Ecto neural progenitor cell (in vitro differentiated cells): ENCODE measurements around the gene TRMU.

ENCODE experiments used
- DNase-seq: peaks from one replicate; pipeline ENCODE4 v3.0.0-alpha.2; 2018; ENCODE audit warnings: low spot score

Gene TRMU

DNA sequence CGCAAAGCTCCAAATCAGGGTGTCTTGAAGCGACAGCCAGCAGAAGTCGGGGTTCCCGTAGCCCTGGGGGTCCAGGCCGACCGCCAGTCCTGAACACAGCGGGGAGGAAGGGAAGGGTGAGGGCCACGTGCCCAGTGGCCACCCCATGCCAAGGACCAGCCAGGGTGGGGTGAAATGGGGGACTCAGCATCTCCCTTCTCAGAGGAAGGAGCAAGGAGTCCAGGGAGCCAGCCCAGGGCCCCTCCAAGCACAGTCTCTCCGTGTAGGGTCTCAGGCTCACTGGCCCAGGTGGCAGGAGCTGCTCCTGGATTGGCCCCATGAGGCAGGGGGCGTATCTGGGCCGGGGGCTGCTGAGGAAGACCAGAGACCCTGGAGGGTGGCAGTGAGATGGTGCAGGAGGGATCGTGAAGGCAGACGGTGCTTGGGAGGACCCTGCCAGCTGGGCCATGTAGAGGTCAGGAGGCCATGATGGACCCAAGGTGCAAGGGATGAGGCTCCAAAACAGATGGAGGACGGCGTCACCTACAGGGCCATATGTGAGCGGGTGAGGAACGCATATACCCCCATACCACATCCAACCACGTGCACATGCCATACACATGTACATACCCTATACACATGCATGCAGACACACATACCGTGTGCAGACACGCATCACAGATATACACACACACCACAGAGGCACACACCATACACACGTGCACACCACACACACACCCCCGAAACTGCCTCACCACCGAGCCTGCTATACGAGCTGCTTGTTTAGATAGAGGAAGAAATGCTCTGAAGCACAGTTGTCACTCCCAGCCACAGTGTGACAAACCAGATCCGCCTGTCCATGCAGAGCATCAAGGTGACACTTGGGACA, 34.4 kb downstream of the TRMU start:
- DNase-seq = no peak

DNA sequence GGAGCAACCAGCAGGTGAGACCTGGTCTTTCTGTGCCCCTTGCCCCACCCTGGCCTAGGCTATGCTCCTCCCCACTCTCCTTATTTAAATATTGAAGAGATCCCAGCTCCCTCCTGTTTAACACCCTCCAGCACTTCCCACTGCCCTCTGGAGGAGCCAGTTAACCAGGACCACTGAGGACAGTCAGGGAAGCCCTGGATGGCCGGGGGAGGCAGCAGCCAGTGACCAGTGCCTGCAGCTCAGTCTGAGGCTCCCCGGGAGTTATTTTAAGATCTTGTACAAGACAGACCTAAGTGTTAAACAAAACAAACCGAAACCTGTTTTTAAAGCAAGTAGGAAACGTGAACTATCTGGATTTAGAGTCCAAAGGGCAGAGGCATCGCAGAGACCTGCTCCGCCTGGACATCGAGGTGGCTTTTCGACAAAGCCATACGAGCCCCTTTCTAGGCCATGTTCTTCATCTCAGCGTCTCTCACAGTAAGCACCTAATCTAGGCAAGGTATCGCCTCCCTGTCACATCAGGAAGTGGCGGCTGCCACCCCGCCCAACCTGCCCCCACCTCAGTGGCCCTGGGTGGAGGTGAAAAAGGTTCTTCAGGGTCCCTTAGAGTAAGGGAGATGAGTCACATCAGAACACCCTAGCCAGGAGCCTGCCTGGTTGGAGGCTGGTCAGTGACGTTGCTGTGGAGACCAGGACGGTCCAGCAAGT, 35.2 kb downstream of the TRMU start:
- no peak for DNase-seq

DNA sequence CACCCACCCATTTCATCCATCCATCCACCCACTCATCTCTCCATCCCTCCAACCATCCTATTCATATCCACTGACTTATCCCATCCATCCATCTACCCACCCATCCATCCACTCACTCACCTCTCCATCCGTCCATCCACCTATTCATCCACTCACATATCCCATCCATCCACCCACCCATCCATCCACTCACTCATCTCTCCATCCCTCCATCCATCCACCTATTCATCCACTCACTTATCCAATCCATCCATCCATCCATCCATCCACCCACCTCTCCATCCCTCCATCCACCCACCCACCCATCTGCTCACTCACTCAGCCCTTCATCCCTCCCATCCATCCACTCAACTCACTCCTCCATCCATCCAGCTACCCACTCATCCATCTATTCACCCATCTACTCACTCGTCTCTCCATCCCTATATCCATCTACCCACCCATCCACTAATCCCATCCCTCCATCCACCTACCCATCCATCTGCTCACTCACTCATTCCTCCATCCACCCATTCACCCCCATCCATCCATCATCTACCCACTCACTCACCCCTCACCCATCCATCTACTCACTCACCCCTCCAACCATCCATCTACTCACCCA, 36.2 kb downstream of the TRMU start:
- DNase-seq = no peak

DNA sequence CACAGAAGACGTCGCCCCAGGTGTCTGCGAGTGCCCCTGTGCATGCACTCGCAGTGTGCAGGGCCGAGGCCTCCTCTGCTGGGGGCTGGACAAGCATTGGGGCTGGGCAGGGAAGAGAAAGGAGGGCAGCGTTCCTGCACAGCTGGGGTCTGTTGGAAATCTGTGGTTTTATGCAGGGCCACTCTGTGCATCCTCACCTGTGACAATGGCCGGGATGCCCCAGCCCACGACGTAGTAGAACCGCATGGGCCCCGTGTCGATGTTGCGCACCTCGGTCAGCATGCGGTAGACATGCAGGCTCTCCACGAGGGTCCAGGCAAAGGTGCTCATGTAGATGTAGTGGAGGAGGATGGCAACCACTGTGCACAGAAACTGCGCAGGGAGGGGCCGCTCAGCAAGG, 37.2 kb downstream of the TRMU start:
- DNase-seq = no peak

DNA sequence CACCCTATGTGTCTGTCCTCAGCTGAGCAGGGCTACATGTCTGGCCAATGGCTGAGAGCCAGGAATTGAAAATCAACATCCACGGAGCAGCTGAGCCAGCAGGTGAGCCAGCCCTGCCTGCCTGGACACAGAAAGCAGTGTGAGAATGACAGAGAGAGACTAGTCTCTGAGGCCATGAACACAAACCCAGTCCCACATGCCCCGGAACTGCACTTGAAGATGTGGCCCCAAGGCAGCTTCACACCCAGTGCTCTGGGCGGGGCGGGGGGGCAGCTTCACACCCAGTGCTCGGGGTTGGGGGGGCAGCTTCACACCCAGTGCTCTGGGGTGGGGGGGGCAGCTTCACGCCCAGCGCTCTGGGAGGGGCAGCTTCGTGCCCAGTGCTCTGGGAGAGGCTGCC, 37.6 kb downstream of the TRMU start:
- DNase-seq = no peak

DNA sequence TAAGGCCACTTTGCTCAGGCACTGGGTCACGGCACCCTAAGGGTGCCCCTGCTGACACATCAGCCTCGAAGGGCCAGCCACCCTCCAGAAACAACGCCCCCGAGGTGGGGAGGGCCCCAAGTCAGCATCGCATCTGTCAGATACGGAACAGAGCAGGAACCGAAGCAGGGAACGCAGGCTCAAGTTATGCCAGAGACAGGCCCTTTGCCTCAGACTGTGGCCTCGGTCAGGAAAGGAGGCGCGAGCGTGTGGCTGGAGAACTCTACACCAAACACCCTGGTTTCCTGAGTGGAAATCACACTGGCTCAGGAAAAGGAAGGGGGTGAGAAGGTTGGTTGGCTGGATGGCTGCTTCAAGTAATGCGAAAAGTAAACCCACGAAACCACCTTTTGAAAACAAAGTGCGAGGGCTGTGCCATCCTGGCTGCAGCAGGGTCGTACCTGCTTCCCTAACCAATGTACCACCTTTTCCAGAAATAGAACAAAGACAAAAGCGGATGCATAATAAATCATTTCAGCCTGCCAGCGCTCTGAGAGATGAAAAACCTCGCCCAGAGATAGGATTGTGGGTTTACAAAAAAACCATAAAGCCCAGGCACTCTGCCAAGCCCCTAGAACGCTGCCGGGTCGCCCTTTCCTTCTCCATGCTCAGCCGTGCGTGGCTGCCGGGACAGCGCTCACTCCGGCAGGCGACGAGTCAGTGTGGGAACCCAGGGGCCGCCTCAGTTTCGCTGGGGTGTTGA, 38.6 kb downstream of the TRMU start:
- DNase-seq = no peak

DNA sequence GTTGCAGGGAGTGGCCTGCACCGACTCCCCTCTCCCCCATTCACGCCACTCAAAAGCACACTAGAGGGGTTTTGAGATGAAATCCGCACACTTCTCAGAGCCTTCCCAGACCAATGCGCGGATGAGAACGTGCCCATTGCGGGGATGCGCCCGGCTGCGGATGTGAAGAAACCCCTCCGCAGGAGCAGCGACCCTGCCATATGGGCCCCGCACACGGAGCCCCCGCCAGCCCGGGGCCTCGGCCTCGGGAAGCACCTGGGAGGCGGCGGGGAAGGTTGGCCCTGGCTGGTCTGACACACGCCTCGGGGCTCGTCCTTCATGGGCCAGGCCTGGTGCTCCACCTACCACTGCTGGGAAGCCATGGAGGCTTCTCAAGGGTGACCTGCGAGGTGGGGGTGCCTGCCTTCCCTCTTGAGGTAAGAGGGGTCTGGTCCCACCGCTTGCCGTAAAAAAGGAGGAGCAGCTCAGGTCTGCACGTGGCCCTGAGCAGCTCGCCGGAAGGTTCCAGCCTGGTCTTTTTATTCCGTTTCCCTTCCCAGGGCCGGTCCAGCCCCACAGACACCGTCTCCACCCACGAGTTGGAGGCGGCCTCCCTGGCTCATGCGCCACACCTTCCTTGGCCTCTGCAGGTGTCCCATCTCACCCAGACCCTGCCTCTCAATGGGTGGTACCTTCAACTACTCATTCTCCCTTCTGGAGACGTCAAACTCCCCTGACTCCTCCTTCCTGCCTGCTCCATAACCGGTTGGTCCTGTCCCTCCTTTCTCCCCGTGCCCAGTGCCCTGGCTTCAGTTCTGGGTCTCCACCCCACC, 39.4 kb downstream of the TRMU start:
- no peak for DNase-seq

DNA sequence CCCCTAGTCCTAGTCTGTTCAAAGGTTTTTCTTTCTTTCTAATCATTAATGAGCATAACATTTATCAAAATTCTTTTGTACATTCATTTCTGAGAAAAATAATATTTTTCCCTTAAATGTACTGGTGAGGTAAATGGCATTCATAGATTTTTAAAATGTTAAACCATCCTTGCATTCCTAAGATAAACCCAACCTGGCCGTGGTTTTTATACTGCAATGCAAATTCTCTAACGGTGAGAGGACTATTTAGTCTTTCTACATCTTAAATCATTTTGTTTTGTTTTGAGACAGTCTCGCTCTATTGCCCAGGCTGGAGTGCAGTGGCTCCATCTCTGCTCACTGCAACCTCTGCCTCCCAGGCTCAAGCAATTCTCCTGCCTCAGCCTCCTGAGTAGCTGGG, 40.6 kb downstream of the TRMU start:
- no peak for DNase-seq

DNA sequence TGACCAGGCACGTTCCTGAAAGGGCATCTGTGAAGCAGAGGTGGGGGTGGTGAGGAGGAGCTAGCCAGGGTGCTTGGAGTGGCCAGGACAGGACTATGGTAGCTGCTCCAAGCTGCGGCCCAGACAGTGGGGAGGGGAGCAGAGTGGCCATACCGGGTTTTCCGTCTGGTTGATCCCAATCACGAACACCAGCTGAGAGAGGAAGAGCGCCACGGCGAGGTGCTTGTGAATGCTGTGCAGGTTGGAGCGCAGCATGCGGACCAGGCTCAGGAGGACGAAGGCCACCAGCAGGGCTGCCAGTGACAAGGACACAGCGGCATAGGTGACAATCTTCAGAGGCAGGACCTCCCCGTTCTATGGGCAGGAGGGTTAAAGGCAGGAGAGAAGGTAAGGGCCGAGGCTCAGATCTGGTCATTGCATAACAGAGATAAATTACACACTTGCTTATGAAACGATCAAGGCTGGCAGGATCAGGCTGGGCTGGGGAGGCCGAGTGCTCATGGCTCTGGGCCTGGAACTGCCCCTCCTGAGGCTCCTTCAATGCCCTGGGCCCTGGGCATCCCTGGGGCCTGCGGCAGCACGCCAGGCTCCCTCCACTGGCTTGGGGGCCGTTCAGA, 41.5 kb downstream of the TRMU start:
- no peak for DNase-seq

DNA sequence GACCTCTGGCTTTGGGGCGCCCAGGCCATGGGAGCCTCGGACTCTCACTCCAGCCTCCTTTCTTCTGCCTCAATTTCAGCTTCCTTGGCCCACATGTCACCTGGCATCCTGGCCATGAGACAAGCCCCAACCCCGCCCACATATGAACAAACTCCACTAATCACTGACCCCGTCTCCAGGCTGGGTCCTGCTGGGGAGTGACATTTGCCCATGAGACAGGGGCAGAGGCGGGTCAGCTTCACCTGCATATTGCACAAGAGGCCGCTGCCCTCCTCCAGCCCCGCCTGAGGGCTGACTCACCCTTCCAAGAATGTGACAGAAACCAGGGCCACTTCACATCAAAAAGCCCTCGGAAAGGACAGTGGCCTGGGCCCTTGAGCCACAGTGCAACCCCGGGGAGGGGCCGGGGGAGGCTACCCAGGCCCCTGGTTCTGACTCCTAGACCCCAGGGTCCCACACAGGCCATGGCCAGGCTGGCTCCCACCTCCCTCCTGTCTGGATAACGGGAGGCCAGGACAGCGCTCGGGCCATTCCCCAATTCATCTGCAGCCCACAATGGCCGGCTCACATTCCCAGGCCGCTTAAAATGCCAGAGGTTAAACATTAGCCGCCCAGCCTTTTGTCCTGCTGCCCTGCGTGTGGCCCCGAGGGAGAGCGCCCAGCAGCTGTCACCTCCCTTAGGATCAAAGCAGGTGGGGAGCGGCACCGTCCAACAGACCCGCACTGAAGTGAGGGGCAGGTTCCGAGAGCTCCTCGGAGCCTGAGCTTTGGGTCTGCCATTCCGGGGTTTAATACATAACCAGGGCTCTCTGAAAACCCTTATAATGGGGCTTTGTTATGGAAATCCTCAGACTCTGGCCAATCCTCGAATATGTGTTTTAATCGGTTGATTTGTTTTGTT, 42.3 kb downstream of the TRMU start:
- DNase-seq = peak; percentile 91

DNA sequence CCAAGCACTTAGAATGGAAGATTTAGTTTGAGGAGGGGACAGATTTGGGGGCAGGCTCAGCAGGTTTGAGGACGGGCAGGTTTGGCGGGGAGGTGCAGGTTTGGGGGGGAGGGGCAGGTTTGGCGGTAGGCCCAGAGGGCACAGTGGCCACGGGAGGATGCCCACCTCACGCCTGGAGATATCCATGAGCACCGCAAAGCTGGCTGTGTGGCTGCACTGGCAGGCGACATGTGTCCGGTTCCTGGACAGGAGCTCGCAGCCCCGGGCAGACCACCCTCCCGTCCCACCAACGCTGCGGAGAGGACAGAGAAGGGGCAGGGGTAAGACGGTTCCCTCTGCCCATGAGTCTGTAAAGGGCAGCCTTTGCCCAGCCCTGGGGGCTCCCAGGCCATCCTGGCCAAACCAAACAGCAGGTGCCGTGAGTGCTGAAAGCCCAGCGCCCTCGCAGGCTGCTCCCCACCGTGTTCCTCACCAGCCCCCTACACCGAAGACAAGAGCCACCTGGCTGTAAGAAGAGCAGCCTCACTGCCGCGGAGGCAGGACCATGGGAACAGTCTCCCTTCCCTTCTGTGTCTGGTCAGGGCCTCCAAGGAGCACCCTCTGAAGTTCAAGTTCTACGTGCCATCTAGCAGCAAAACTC, 43.0 kb downstream of the TRMU start:
- no peak for DNase-seq

DNA sequence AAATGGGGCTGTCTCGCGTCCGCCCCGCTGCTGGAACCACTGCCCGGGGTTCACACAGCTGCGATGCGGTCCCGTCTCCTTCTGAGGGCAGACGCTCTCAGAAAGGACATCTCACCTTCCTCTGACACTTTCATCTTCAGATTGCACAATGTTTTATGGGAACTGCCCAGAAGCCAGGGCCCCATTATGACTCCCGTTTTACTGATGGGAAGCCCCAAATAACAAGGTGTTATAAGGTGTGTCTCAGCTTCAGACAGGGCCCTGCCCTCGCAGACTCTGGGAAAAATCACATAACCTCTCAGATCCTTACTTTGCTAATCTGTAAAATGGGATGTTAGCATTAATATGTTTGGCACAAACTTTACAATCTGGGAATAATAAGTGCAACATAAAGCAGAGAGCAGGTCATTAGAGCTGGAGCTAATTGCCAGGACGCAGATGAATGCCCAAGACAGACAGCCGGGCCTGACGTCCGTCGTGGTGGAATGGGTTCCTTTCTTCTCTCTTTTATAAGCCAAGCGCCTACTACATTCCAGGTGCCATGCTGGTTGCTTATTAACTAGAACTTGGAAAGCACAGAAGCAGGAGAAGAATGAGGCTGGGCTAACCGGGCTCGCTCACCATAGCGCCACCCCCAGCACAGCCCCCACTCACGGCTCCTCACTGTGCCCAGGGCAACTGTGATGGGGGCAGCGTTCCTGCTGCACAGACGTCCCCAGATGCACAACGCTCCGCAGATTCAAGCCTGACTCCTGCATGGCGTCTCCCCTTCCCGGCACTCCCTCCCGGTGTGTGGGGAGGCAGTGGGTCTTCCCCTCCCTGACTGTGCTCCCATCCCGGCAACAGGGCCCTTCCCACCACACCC, 43.8 kb downstream of the TRMU start:
- DNase-seq = no peak

DNA sequence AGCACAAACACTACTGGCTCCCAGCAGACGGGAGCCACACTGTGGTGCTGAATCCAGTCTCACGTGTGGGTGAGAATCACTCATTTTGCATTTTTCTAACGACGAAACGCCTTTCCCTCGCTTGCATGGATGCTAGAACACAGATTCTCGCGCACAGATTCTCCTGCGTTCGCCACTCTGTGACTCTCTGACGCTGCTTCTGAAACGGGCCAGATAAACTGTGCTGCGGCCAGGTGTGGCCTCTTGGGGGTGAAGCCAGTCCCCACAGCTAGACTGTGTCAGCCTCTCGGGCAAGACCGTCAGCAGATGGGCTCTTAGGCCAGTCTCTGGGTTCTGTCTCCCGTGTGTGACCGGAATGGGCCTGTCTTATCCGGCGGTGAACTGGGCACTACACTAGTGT, 44.6 kb downstream of the TRMU start:
- DNase-seq = no peak

DNA sequence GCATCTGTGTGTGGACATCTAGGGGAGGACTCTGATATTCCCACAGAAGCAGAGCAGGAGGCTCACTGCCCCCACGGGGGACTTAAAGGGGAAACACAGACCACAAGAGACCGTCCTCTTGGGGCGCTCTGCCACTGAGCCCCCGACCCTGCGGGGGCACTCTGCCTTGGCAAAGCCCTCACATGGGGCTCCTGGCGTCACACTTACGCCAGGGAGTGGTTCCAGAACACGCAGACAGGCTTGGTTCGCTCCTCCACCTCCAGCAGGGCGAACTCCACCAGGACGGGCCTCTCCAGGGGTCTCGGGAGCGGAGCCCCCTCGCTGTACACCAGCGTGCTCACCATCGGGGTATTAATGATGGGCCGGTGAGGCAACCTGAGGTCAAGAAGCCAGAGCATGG, 45.1 kb downstream of the TRMU start:
- no peak for DNase-seq

DNA sequence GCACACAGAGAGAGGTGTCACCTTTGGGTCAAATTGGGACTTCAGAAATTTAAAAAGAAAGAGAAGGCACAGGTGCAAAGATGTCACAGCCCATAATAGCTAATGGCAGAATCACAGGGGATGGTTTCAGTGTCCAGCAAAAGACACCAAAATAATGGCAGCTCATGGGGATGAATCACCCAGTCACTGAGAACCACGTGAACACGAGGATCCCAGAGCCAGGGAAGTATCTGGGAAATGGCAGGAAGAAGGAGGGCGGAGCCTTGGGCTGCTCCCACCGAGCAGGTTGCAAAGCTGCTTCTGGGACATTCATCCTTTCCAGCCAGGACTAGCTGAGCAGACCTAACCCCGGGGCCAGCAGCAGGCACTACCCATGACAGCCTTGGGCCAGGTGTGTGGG, 45.6 kb downstream of the TRMU start:
- no peak for DNase-seq

DNA sequence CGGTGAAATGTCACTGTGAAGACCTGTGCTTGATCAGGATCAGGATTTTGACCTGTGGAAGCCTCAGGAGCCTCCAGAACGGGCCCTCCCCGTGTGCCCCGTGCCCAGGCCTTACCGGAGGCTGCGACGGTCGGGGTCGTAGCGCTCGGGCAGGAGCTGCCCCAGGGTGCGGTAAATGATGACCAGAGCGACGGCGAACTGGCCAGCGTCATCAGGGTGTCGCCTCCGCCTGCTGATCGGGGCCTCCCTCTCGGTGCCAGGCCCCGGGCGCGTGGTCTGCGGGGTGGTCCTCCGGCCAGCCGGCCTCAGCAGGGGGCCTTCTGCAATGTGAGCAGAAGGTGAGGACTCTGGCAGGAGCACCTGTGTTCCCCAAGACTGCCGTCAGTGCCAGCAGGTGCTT, 46.2 kb downstream of the TRMU start:
- DNase-seq = no peak

DNA sequence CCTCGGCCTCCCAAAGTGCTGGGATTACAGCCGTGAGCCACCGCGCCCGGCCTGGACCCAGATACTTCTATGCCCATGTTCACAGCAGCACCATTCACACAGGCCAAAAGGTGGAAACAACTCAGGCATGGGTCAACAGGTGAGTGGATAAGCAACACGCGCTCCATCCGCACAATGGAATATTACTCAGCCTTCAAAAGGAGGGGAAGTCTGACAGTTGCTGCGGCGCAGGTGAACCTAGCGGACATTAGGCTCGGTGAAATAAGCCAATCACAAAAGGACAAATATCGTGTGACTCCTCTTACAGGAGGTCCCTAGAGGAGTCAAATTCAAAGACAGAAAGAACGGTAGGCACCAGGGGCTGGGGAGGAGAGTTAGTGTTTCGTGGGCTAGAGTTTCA, 47.0 kb downstream of the TRMU start:
- no peak for DNase-seq

DNA sequence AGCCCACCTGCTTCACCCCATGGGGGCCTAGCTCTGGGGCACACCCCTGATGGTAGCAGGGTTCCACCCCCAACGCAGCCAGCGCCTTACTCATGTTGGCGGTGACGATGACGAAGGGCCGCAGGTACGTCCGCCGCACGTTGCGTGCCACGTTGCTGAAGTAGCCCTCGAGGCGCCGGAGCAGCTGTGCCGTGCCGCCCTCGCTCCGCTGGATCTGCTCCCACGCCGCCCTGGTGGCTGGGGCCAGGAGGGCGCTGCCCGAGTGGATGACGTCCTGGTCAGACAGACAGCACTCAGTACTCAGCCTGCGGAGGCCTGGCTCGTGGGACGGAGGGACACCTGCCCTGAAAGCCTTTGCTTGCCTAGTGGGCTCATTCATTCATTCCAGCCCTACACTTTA, 50.8 kb downstream of the TRMU start:
- DNase-seq = no peak

DNA sequence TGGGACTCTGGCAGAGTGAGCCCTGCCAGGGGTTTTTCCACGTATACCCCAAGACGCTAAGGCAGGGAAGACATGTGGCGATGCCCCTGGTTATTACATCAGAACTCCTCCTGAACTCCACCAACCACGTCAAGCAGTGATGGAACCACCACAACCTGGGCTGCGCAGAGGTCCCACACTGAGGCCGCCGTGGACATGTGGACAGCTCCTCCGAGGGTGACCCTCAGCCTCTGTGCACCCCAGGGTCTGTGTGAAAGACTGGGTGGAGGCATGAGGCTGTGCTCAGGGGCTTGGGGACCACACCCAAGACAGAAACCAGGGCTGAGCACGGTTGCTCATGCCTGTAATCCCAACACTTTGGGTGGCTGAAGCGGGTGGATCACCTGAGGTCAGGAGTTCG, 52.2 kb downstream of the TRMU start:
- no peak for DNase-seq
